ENCODE data around the gene ZNF593OS. TPM values are rescaled to one million over a fixed set of nuclear protein-coding genes. Genes with fewer than 3 reads are reported as not detected.

ZNF593OS gene
- total RNA-seq, 1 donor from 2014 or later, result 0.29 TPM

GRCh38 chr1:26184086-26184485 lies 12.5 kb upstream of the ZNF593OS start:
- DNase-seq (ENCODE audit: low spot score), result no peak

- no peak for DNase-seq (ENCODE audit: low spot score)
Measured at GRCh38 chr1:26182383-26182696, 10.7 kb upstream of the ZNF593OS start.

- DNase-seq (ENCODE audit: low spot score), result no peak
Measured at GRCh38 chr1:26181586-26182382, 10.2 kb upstream of the ZNF593OS start.

- no peak for DNase-seq (ENCODE audit: low spot score)
Measured at GRCh38 chr1:26180010-26180506, 8.4 kb upstream of the ZNF593OS start.

DNA sequence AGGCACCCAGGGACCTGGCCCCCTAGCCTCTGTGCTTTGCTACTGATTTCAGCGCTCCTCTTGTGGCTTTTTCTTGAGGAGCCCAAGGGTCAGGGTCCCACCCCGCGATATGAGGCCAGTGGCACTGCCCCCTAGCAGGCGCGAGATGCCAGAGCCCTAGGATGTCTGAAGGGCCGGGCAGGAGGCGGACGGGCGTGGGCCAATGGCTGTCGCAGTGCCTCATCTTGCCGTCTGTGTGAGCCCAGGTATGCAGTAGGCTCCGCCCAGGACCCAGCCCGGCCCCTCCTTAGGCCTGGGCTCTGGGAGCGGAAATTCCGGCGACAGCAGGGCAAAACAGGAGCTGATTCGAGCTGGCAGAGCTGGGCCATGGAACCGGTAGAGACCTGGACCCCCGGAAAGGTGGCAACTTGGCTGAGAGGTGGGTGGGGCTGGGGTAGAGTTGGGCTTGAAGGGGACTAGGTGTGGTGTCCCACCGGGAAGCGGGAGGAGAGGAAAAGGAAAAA lies 5.6 kb upstream of the ZNF593OS start, which contains the start of gene CNKSR1:
Gene CNKSR1 (plus strand): TSS at position 310 of the 503 bp plus-strand sequence. CDS start 57 bp downstream, at position 367.
- DNase-seq (ENCODE audit: low spot score), result peak; percentile 75

DNA sequence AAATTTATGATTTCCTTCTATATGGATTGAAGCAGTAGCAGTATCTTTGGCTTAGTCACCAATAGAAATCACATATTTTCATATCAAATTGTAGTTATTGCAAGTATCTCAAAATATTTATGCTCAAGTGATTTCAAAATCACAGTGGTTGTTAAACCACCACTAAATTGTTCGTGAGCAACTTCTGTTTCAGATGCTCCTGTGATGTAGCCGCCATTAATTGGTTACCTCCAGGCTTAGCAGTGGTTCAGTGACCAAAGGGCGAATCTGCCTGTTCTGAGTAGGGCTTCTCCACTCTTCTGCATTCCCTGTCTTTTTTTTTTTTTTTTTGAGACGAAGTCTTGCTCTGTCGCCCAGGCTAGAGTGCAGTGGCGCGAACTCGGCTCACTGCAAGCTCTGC lies 3.7 kb upstream of the ZNF593OS start:
- no peak for DNase-seq (ENCODE audit: low spot score)

- DNase-seq (ENCODE audit: low spot score), result no peak
Measured at GRCh38 chr1:26170472-26170821, 1.2 kb downstream of the ZNF593OS start.

DNA sequence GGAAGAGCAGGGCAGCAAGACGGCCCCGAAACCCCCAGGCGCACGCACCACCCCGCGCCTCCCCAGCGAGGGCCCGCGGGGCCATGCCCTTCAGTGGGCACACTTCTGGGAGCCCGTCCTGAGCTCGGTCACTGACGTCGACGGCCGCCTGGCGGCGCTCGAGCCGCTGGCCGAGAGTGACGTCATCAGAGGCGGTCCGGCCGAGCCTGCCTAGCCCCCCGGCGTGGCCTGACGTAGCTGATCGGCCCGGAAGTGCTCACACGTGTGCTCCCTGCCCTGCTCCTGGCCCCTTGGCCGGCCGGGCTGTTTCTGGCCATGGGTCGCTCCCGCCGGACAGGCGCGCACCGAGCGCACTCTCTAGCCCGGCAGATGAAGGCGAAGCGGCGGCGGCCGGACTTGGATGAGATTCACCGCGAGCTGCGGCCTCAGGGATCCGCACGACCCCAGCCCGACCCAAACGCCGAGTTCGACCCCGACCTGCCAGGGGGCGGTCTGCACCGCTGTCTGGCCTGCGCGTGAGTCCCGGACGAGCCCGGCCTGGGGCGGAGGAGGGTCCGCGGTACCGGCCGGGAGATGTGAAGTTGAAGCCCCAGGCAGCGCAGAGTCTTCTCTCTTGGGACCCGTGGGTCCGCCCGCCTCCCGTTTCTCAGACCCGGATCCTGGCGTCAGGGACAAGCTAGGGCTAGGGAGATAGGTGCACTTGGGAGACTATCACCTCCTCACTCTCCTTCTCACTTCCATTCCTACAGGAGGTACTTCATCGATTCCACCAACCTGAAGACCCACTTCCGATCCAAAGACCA lies 1.8 kb downstream of the ZNF593OS start, which contains the start of gene ZNF593:
Gene ZNF593 (plus strand): TSS at position 240 of the 803 bp plus-strand sequence. CDS start 76 bp downstream, at position 316.
- DNase-seq (ENCODE audit: low spot score), result peak; percentile 91

DNA sequence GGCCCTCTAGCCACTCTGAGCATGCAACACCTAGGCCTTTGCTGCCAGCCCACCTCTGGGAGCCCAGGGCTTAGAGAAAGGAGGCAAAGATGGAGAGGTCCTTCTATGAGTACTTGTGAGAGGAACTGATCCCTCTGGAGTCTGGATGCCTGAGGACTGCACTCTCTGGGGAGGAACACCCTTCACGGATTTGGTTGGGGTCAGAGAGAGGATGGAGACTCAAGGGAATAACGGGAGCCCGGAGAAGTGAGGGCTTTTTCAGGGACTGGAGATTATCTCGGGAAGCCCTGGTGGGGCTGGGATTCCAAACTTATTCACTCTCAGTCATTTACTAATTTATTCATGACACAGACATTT lies 2.5 kb downstream of the ZNF593OS start:
- no peak for DNase-seq (ENCODE audit: low spot score)

- DNase-seq (ENCODE audit: low spot score), result no peak
Measured at GRCh38 chr1:26168410-26169197, 3.0 kb downstream of the ZNF593OS start, which contains the start of gene C1orf232. C1orf232 (minus strand) TSS chr1:26168963; CDS start chr1:26168499, 464 bp downstream.

DNA sequence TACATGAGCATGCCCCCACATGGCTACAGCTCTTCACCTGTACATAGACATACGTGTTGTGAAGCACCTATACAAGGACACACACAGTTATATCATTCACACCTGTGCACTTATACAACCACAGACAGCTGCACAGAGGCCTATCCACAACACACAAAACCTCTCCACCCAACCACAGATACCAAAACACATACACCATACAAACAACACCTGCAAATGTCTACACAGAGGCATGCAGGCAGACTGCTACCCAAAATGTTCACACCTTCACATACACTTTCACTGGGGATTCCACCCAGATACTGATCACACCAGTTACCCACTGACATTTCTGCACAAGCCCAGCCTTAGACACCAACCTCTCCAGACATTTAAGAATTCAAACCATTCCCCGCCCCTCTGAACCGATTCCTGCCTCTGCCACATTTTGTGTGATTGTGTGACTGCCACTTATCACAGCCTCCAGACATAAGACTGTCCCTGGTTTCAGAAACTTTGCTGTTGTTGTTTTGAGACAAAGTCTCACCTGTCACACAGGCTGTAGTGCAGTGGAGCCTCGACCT lies 4.8 kb downstream of the ZNF593OS start:
- no peak for DNase-seq (ENCODE audit: low spot score)

GRCh38 chr1:26164861-26165842 lies 6.5 kb downstream of the ZNF593OS start:
- DNase-seq (ENCODE audit: low spot score), result no peak

- DNase-seq (ENCODE audit: low spot score), result no peak
Measured at GRCh38 chr1:26164036-26164860, 7.4 kb downstream of the ZNF593OS start.

- no peak for DNase-seq (ENCODE audit: low spot score)
Measured at GRCh38 chr1:26163684-26164035, 8.0 kb downstream of the ZNF593OS start.

- no peak for DNase-seq (ENCODE audit: low spot score)
Measured at GRCh38 chr1:26162220-26162709, 9.4 kb downstream of the ZNF593OS start.

GRCh38 chr1:26161415-26162219 lies 10.0 kb downstream of the ZNF593OS start:
- peak; percentile 45 for DNase-seq (ENCODE audit: low spot score)

DNA sequence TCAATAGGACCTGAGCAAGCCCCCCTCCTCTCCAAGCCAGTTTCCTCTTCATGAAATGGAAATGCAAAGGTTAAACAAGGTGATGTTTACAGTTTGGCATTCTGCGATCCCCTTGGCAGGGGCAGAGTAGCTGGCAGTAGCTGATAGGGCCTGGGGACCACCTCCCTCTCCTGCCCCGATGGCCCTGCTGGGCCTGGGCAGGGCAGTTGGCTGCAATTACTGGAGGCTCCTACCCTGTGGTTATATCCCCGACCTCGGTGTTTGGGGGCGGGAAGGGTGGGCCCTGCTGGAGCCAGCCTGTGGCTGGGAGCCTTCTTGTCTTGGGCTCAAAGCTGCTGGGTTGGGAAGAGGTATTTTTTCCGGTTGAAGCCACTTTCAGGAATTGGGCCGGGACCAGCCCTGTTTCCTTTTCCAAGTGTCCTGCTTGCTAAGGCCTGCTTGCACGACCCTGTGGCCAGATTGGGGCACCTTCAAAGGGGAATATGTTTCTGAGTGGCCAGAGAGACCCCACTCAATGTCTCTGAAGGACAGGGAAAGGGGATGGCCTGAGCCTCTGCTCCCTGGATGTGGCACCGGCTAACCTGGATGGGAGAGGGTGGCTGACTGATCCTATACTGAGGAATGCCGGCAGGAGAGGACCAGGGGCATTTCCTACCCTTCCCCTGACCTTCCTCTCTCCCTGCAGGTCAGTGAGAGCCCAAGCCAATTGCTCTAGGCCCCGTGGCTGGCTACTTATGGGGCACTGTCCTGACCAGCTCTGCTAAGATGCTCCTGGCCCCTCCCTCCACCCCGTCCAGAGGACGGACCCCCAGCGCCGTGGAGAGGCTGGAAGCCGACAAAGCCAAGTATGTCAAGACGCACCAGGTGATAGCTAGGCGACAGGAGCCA lies 10.9 kb downstream of the ZNF593OS start:
- DNase-seq (ENCODE audit: low spot score), result no peak

Measured in mucosa of gallbladder (tissue), 1 donor.